ENCODE data around the gene CLCNKB.

The CLCNKB gene

DNA sequence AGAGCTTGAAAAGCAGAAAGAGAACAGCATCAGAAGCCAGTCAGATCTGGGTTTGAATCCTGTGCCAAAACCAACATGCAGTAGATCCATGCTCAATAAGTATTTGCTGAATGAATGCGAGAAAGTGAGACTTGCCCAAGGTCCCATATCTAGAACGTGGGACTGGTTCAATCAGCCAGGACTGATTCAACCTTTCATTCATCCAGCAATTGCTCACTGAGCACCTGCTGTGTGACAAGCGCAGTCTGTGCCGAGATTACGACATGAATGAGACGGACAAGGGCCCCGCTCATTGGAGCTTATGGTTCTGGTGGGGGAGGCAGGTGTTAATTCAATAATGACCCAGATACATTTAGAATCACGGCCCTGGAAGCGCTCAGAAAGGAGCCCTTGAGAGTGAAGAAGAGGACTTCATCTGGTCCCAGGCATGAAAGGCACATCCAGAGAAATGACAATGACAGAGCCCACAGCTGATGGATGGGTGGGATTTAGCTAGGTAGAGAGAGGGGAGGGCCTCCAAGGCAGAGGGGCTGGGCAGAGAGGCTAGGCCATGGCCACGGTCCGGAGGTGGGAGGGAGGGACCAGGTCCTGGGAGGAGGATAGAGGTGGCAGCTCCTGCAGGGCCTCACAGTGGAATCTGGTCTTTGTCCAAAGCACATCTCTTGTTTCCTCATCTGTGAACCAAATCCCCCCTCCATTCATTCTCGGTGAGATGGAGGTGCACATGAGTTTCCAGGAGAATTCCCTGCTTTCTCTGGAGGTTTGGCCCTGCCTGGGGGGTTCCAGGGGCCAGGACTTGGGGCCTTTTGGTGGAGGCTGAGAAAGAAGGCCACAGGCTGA lies 34.0 kb downstream of the CLCNKB start:
- no peak for DNase-seq

GRCh38 chr1:16078925-16079656 lies 35.5 kb downstream of the CLCNKB start:
- DNase-seq, result peak; percentile 72

- no peak for DNase-seq
These were observed 37.0 kb downstream of the CLCNKB start for GRCh38 chr1:16080422-16081150.

GRCh38 chr1:16081636-16082035 lies 38.1 kb downstream of the CLCNKB start:
- DNase-seq, result no peak

GRCh38 chr1:16082283-16083038 lies 38.9 kb downstream of the CLCNKB start:
- DNase-seq, result peak; percentile 66

GRCh38 chr1:16083486-16083885 lies 39.9 kb downstream of the CLCNKB start:
- no peak for DNase-seq

DNA sequence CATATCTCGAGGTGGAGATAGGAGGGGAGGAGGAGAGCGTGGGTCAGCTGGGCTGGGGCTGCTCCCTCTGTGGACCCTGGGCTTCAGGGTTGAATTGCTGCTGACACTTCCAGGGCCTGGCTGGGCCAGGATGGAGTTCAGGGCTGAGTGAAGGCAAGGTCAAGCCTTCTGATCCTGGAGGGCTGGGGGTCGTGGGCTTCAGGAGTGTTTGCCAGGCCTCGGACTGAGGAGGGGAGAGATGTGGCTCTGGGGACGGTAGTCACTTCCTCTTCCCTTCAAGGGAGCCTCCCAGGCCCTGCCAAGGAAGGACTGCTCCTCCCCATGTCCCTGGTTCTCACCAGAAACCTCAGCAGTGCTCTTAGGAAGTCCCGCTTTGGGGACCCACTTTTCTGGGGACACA lies 41.9 kb downstream of the CLCNKB start:
- no peak for DNase-seq

- DNase-seq, result no peak
These were observed 44.2 kb downstream of the CLCNKB start for GRCh38 chr1:16087733-16088132.

- no peak for DNase-seq
These were observed 44.8 kb downstream of the CLCNKB start for GRCh38 chr1:16088351-16088911.

GRCh38 chr1:16088996-16089395 lies 45.4 kb downstream of the CLCNKB start:
- DNase-seq, result no peak

- DNase-seq, result no peak
These were observed 46.7 kb downstream of the CLCNKB start for GRCh38 chr1:16090076-16090826.

GRCh38 chr1:16091296-16091695 lies 47.7 kb downstream of the CLCNKB start:
- no peak for DNase-seq

DNA sequence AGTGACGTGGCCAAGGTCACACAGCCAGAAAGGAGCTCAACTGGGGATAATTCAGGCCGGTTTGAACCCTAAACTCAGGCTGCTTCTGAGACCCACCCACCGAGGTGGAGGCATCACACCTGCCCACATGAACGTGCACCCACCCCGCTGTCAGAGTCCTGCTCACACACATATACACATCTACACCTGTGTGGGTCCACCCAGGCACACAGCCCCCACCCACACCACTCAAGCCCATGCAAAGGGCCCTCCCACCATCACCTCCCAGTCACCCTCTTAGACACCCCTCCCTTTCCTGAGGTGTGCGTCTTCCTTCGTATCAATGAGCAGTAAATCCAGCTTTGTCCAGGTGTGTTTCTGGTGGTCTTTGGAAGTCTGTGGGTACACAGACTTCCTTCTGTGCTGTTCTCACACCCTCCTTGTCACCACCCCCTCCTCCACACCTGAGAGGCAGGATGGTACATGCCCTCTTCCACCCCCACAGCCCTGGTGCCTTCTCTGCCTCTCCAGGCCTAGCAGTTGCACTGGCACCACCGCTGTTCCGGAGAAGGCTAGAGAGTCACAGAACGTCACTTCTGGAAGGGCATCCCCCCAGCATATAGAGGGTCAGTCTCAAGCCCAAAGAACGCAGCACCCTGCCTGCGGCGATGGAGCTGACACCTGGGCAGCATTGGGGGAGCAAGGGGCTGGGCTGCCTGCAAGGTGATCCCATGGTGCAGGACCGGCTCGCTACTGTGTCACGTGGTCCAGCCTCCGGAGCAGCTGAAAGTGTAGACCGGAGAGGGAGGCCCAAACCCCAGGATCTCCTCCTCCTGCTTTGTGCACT lies 48.7 kb downstream of the CLCNKB start:
- DNase-seq, result no peak

DNA sequence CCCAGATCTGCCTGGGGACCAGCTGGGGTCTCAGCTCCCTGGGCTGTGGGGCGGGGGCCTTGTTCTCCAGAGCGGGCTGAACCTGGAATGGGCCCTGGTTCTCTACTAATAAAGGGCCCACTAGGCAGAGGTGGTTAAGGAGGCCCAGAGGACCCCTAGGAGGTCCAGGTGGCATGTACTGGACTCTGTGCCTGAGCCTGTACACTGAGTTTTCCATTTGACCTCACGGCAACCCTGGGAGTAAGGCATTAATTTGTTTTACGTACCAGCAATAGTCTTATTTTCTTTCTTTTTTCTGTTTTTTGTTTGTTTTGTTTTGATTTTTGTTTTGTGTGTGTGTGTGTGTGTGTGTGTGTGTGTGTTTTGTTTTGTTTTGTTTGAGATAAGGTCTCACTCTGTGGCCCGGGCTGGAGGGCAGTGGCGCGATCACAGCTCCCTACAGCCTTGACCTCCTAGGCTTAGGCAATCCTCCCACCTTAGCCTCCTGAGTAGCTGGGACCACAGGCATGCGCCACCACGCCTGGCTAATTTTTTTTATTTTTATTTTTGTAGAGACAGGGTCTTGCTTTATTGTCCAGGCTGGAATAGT lies 49.4 kb downstream of the CLCNKB start:
- no peak for DNase-seq

GRCh38 chr1:16093611-16094010 lies 50.0 kb downstream of the CLCNKB start:
- DNase-seq, result no peak

GRCh38 chr1:16094453-16095158 lies 51.0 kb downstream of the CLCNKB start:
- DNase-seq, result no peak

- DNase-seq, result no peak
These were observed 51.9 kb downstream of the CLCNKB start for GRCh38 chr1:16095447-16095846.

GRCh38 chr1:16099412-16099811 lies 55.8 kb downstream of the CLCNKB start:
- no peak for DNase-seq

DNA sequence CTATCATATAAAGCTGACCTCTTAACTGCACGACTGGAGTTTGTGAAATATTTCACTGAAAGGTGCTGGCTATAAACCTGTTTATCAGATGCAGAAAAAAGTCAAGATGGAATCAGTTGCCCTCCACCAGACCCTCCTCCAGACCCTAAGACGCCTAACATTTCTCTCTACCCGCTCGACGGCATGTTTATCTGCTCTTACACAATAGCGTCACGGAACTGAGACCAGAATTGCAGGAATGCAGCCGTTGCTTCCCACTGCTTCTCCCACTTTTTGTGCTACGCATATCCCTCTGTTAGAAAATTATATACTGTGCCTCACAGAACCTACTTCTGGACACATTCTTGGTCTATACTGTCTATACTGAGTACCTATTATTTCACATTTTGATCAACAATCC lies 58.0 kb downstream of the CLCNKB start:
- DNase-seq, result no peak
